Measurements from ENCODE around the gene PRM2. TPM values are rescaled to one million over a fixed set of nuclear protein-coding genes. Genes with fewer than 3 reads are reported as not detected.

Gene PRM2
- total and polyA plus RNA-seq, 10 donors = not detected

DNA sequence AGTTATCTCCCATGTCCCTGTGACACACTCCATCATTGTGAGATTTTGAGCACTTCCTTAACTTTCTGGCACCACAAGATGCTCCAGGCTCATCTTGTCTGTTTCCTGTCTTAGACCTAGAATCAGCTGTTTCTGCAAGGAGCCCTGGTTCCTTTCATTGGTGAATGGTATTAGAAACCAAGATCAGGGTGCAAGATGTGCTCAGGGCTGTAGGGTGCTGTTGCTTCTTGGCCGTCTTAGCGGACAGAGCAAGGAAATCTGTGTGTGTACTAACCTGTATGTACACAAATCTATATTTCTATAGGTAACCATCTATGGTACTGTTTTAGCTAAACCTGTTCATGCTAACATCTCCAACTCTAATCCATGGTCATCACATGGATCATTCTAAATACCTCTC lies 12.9 kb upstream of the PRM2 start:
- Histone ChIP-seq H3K9me3 (no peaks in the 10 kb centered on the region), H3K4me1 (peaks cover 0 to 2% (median 0%) of the 10 kb centered on the region in 6 donors), H3K27ac (no peak overlapping the region), H3K4me3 (no peak overlapping the region), H3K27me3 (replicated peaks in 1 of 7) (peaks cover 0 to 10% (median 0%) of the 10 kb centered on the region in 7 donors), H3K36me3 (no peaks in the 10 kb centered on the region)
- WGBS, 5 donors = 93 to 98% (median 97%) methylated on average over 2 of the region's 2 CpGs
- DNase-seq = no peak
- intact Hi-C loops (cut with DNase I; ENCODE audit: low total_unique reads) = no loop called here
- no peak for TF ChIP-seq POLR2AphosphoS5 (IDR thresholded peaks at IDR 0.05)
- TF ChIP-seq POLR2A (IDR thresholded peaks at IDR 0.05) = no peak
- TF ChIP-seq, protein P1, sequence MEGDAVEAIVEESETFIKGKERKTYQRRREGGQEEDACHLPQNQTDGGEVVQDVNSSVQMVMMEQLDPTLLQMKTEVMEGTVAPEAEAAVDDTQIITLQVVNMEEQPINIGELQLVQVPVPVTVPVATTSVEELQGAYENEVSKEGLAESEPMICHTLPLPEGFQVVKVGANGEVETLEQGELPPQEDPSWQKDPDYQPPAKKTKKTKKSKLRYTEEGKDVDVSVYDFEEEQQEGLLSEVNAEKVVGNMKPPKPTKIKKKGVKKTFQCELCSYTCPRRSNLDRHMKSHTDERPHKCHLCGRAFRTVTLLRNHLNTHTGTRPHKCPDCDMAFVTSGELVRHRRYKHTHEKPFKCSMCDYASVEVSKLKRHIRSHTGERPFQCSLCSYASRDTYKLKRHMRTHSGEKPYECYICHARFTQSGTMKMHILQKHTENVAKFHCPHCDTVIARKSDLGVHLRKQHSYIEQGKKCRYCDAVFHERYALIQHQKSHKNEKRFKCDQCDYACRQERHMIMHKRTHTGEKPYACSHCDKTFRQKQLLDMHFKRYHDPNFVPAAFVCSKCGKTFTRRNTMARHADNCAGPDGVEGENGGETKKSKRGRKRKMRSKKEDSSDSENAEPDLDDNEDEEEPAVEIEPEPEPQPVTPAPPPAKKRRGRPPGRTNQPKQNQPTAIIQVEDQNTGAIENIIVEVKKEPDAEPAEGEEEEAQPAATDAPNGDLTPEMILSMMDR (IDR thresholded peaks at IDR 0.05 in 8 of 11, conservative IDR thresholded peaks at IDR 0.05 in 3 of 11) = no peak

DNA sequence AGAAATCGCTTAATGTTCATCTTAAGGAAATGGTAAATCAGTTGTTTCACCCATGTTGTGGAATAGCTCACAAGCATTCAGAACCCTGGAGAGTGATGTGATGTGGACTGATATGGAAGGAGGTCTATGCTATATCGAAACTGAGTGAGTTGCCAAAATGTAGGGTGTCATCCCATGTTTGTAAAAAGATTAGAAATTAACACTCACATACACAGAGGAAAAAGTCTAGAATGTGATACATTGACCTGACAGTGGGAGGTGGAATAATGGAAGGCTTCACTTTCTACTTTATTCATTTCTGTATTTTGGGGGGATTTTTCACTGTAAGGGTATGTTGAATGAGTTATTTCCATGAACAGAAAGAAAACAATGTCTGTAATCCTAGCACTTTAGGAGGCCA lies 9.6 kb upstream of the PRM2 start:
- Histone ChIP-seq H3K4me3 (no peak overlapping the region), H3K27me3 (replicated peaks in 1 of 7) (no peaks in the 10 kb centered on the region), H3K4me1 (no peaks in the 10 kb centered on the region), H3K36me3 (no peaks in the 10 kb centered on the region), H3K27ac (no peak overlapping the region), H3K9me3 (no peaks in the 10 kb centered on the region)
- 81 to 90% (median 84%) methylated on average over 2 of the region's 2 CpGs for whole genome bisulfite sequencing, 5 donors
- no peak for DNase-seq
- intact Hi-C loops (cut with DNase I; ENCODE audit: low total_unique reads) = no loop called here
- no peak for TF ChIP-seq POLR2A (IDR thresholded peaks at IDR 0.05)
- TF ChIP-seq, protein P1 (IDR thresholded peaks at IDR 0.05 in 8 of 11, conservative IDR thresholded peaks at IDR 0.05 in 3 of 11) = no peak
- TF ChIP-seq POLR2AphosphoS5 (IDR thresholded peaks at IDR 0.05) = no peak

DNA sequence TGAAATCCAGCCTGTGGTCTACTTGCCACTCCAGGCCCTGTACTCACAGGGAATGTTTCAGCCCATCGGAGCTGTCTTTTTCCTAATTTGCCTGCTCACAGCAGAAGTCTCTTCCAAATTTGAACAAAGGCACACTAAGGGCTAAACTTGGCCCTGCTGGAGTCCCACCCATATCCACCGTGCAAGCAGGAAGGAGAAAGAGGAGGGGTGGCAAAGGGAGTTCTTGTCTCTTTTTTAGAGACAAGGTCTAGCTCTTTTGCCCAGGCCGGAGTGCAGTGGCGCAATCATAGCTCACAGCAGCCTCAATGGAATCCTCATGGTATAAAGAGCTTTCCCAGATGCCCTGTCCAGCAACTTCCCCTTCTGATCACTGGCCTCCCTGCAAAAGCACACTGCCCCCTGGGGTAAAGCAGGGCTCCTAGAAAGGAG lies 7.6 kb upstream of the PRM2 start:
- WGBS, 5 donors = 53 to 72% (median 64%) methylated on average over 4 of the region's 4 CpGs

DNA sequence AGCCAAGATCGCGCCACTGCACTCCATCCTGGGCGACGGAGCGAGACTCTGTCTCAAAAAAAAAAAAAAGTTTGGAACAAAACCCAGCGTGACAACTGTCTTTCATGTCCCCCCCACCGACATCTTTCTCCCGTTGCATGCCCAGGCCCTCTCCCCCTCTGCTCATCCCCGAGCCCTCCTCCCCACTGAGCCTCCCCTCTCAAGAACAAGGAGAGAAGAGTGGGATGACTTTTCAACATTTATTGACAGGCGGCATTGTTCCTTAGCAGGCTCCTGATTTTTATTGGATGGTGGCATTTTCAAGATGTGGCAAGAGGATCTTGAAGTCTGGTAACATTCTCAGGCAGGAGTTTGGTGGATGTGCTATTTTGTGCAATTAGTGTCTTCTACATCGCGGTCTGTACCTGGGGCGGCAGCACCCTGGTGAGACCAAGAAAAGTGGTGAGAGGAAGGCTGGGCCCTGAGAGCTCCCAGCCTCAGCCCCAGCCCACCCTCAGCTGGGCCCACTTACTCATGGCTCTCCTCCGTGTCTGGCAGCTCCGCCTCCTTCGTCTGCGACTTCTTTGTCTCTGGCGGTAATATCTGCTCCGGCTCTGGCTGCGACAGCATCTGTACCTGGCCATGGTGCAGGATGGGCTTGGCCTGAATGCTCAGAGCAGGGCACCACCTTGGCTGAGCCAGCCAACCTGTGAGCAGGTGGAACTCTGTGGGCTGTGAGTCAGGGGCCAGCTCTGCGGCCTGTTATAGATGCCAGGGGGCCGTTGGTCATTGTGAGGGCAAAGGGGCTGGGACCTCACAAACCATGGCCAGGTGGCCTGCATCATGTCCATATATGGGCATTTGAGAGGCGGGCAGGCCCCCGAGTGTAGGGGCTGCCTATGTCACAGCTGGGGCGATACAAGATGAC lies 4.6 kb upstream of the PRM2 start, which contains the start of gene PRM1:
Gene PRM1 (minus strand): TSS at position 715 of the 907 bp plus-strand sequence. CDS start 92 bp downstream, at position 623.
- peaks cover 0 to 9% (median 0%) of the 10 kb centered on the region in 6 donors for H3K4me1 ChIP-seq
- 88 to 92% (median 89%) methylated on average over 22 to 25 of the region's 25 CpGs for whole genome bisulfite sequencing, 5 donors
- TF ChIP-seq POLR2A (IDR thresholded peaks at IDR 0.05) = no peak
- no peak for TF ChIP-seq POLR2AphosphoS5 (IDR thresholded peaks at IDR 0.05)
- H3K36me3 ChIP-seq = no peaks in the 10 kb centered on the region
- no peaks in the 10 kb centered on the region for H3K27me3 ChIP-seq (replicated peaks in 1 of 7)
- no peak within 1 kb of the TSS for H3K4me3 ChIP-seq
- H3K27ac ChIP-seq = no peak within 1 kb of the TSS
- no peak for DNase-seq
- intact Hi-C loops (cut with DNase I; ENCODE audit: low total_unique reads) = no loop called here
- H3K9me3 ChIP-seq = no peaks in the 10 kb centered on the region

More for the DNA sequence above, 7.6 kb upstream of the PRM2 start:
- H3K4me3 ChIP-seq = no peak overlapping the region
- H3K4me1 ChIP-seq = peaks cover 0 to 7% (median 0%) of the 10 kb centered on the region in 6 donors
- intact Hi-C loops (cut with DNase I; ENCODE audit: low total_unique reads) = no loop called here
- H3K27ac ChIP-seq = no peak overlapping the region
- no peaks in the 10 kb centered on the region for H3K27me3 ChIP-seq (replicated peaks in 1 of 7)
- H3K36me3 ChIP-seq = no peaks in the 10 kb centered on the region
- TF ChIP-seq POLR2A (IDR thresholded peaks at IDR 0.05) (no peak), POLR2AphosphoS5 (IDR thresholded peaks at IDR 0.05) (no peak)
- TF ChIP-seq, protein P1 (IDR thresholded peaks at IDR 0.05 in 8 of 11, conservative IDR thresholded peaks at IDR 0.05 in 3 of 11) = no peak
- H3K9me3 ChIP-seq = no peaks in the 10 kb centered on the region
- DNase-seq = no peak
